Measurements from ENCODE around the gene HIVEP3.

GRCh38 chr1:41738475-41738874 is 180.2 kb downstream of the HIVEP3 start:
- no peak for TF ChIP-seq CTCF (IDR thresholded peaks at IDR 0.05; ENCODE audit: insufficient read depth, low read length)
- no peak for TF ChIP-seq SPI1 (IDR thresholded peaks at IDR 0.05; ENCODE audit: borderline replicate concordance, low read depth)
- no peak for TF ChIP-seq GABPA (IDR thresholded peaks at IDR 0.05; ENCODE audit: low read depth)
